ENCODE measurements around the gene PSMC3.

GRCh38 chr11:47409440-47410369 is 16.5 kb downstream of the PSMC3 start:
- no peak for TF ChIP-seq ZEB2 (IDR thresholded peaks at IDR 0.05)
- TF ChIP-seq MAZ (CRISPR knock-in tag; conservative IDR thresholded peaks at IDR 0.05 in 1 of 2, IDR thresholded peaks at IDR 0.05 in 1 of 2), result no peak
- no peak for TF ChIP-seq BRD9 (IDR thresholded peaks at IDR 0.05; ENCODE audit: low read depth, partially characterized antibody)
- TF ChIP-seq FOXP1 (CRISPR knock-in tag; IDR thresholded peaks at IDR 0.05), result no peak
- no peak for TF ChIP-seq POLR2A (conservative IDR thresholded peaks at IDR 0.05)
- TF ChIP-seq U2AF2 (optimal IDR thresholded peaks at IDR 0.05; ENCODE audit: low read depth, low read length), result no peak
- no peak for TF ChIP-seq CHD2 (IDR thresholded peaks at IDR 0.05; ENCODE audit: low read depth, low read length)
- no peak for TF ChIP-seq RBM14 (IDR thresholded peaks at IDR 0.05; ENCODE audit: borderline replicate concordance, insufficient read depth, low read depth, low read length)
- TF ChIP-seq MBD2 (IDR thresholded peaks at IDR 0.05; ENCODE audit: borderline replicate concordance, low read depth), result no peak
